H9 (cell line): ENCODE data around the gene CCNL1. TPM values are rescaled to one million over a fixed set of nuclear protein-coding genes. Genes with fewer than 3 reads are reported as not detected.

Experiments
- DNase-seq: peaks from one replicate; pipeline ENCODE4 v3.0.0-alpha.2; 2017
- H2AFZ ChIP-seq: one replicate; pipeline ENCODE4 v1.6.1; 2013; ENCODE audit warnings: mild to moderate bottlenecking, low read length, control low read depth, moderate library complexity
- H2AK5ac ChIP-seq: 2 replicates; pipeline ENCODE4 v1.6.1; 2013; ENCODE audit warnings: low read length, control low read depth, mixed read lengths; ENCODE audit not compliant: insufficient read length
- H2BK120ac ChIP-seq: one replicate; pipeline ENCODE4 v1.6.1; 2013; ENCODE audit warnings: low read depth, mild to moderate bottlenecking, low read length, control low read depth, inconsistent platforms; ENCODE audit not compliant: poor library complexity, severe bottlenecking
- H2BK12ac ChIP-seq: 2 replicates; pipeline ENCODE4 v1.6.1; 2013; ENCODE audit warnings: low read length, control low read depth, mixed read lengths, low read depth; ENCODE audit not compliant: insufficient read length
- H2BK15ac ChIP-seq: 2 replicates; pipeline ENCODE4 v1.6.1; 2013; ENCODE audit warnings: low read depth, low read length, control low read depth
- H2BK20ac ChIP-seq: one replicate; pipeline ENCODE4 v1.6.1; 2013; ENCODE audit warnings: low read depth, mild to moderate bottlenecking, low read length, control low read depth, inconsistent platforms; ENCODE audit not compliant: poor library complexity, severe bottlenecking
- H2BK5ac ChIP-seq: 2 replicates; pipeline ENCODE4 v1.6.1; 2013; ENCODE audit warnings: low read length, control low read depth, mixed read lengths; ENCODE audit not compliant: insufficient read length
- H3K14ac ChIP-seq: 2 replicates; pipeline ENCODE4 v1.6.1; 2013; ENCODE audit warnings: low read length, control low read depth; ENCODE audit not compliant: insufficient read depth
- H3K18ac ChIP-seq: 2 replicates; pipeline ENCODE4 v1.6.1; 2013; ENCODE audit warnings: low read depth, mild to moderate bottlenecking, mixed read lengths, low read length, control low read depth; ENCODE audit not compliant: insufficient read length
- H3K23ac ChIP-seq: 2 replicates; pipeline ENCODE4 v1.6.1; 2013; ENCODE audit warnings: low read length, control low read depth, mixed read lengths, low read depth; ENCODE audit not compliant: insufficient read length
- H3K23me2 ChIP-seq: 2 replicates; pipeline ENCODE4 v1.6.1; 2013; ENCODE audit warnings: low read depth, mild to moderate bottlenecking, mixed read lengths, low read length, control low read depth; ENCODE audit not compliant: insufficient read length, poor library complexity, severe bottlenecking
- H3K27ac ChIP-seq: 2 replicates; pipeline ENCODE4 v1.5.1; 2013; ENCODE audit warnings: low read length, control low read depth, mixed read lengths, low read depth; ENCODE audit not compliant: insufficient read length
- H3K27me3 ChIP-seq: 2 replicates; pipeline ENCODE4 v1.6.1; 2013; ENCODE audit warnings: low read length, control low read depth, inconsistent platforms; ENCODE audit not compliant: insufficient read depth
- H3K4ac ChIP-seq: 2 replicates; pipeline ENCODE4 v1.6.1; 2013; ENCODE audit warnings: low read depth, mild to moderate bottlenecking, control low read depth, inconsistent platforms, low read length, moderate library complexity
- H3K4me1 ChIP-seq: 2 replicates; pipeline ENCODE4 v1.6.1; 2013; ENCODE audit warnings: low read length, control low read depth, inconsistent platforms; ENCODE audit not compliant: insufficient read depth
- H3K4me2 ChIP-seq: 2 replicates; pipeline ENCODE4 v1.6.1; 2013; ENCODE audit warnings: low read length, control low read depth, mixed read lengths; ENCODE audit not compliant: insufficient read length, insufficient read depth
- H3K56ac ChIP-seq: 2 replicates; pipeline ENCODE4 v1.6.1; 2013; ENCODE audit warnings: low read depth, mild to moderate bottlenecking, mixed read lengths, low read length, control low read depth; ENCODE audit not compliant: insufficient read length
- H3K79me1 ChIP-seq: 2 replicates; pipeline ENCODE4 v1.6.1; 2013; ENCODE audit warnings: low read depth, mild to moderate bottlenecking, moderate library complexity, low read length, control low read depth, inconsistent platforms; ENCODE audit not compliant: insufficient read depth, poor library complexity, severe bottlenecking
- H3K79me2 ChIP-seq: 2 replicates; pipeline ENCODE4 v1.6.1; 2013; ENCODE audit warnings: low read length, control low read depth, inconsistent platforms; ENCODE audit not compliant: insufficient read depth
- H3K9ac ChIP-seq: 2 replicates; pipeline ENCODE4 v1.6.1; 2013; ENCODE audit warnings: low read length, control low read depth, mixed read lengths; ENCODE audit not compliant: insufficient read length; ENCODE audit errors: extremely low read depth
- H3K9me3 ChIP-seq: one replicate; pipeline ENCODE4 v1.6.1; 2013; ENCODE audit warnings: low read depth, low read length, inconsistent platforms; ENCODE audit not compliant: control insufficient read depth
- H3T11ph ChIP-seq: one replicate; pipeline ENCODE4 v1.6.1; 2013; ENCODE audit warnings: mild to moderate bottlenecking, low read length, control low read depth, inconsistent platforms
- H4K20me1 ChIP-seq: one replicate; pipeline ENCODE4 v1.6.1; 2013; ENCODE audit not compliant: control insufficient read depth, insufficient read length, insufficient read depth
- H4K5ac ChIP-seq: 2 replicates; pipeline ENCODE4 v1.6.1; 2013; ENCODE audit warnings: low read depth, mild to moderate bottlenecking, mixed read lengths, low read length, control low read depth; ENCODE audit not compliant: insufficient read length
- H4K8ac ChIP-seq: replicated peaks from 2 replicates; pipeline ENCODE4 v1.6.1; 2013; ENCODE audit warnings: low read length, control low read depth, mixed read lengths, low read depth; ENCODE audit not compliant: insufficient read length
- H4K91ac ChIP-seq: 2 replicates; pipeline ENCODE4 v1.6.1; 2013; ENCODE audit warnings: low read depth, mild to moderate bottlenecking, moderate library complexity, mixed read lengths, low read length, control low read depth; ENCODE audit not compliant: insufficient read length
- H3K27ac Mint-ChIP-seq, 3 experiments: 2 replicates in 2 of 3; 3 replicates in 1 of 3; pipeline ENCODE4 v1.8.0; 2020 to 2021; ENCODE audit warnings: mixed read lengths in 3 of 3, mild to moderate bottlenecking in 1 of 3, moderate library complexity in 1 of 3
- H3K27me3 Mint-ChIP-seq: 2 replicates; pipeline ENCODE4 v1.8.0; 2021; ENCODE audit warnings: low read depth, mild to moderate bottlenecking, moderate library complexity, mixed read lengths
- H3K36me3 Mint-ChIP-seq, 3 experiments: 2 replicates in 2 of 3; 3 replicates in 1 of 3; pipeline ENCODE4 v1.8.0; 2020 to 2021; ENCODE audit warnings: low read depth in 3 of 3, mixed read lengths in 3 of 3; ENCODE audit not compliant: insufficient read depth in 1 of 3
- H3K4me1 Mint-ChIP-seq, 2 experiments: 2 replicates each; pipeline ENCODE4 v1.8.0; 2020; ENCODE audit warnings: mixed read lengths in 2 of 2
- H3K4me3 Mint-ChIP-seq, 2 experiments: 2 replicates in 1 of 2; 3 replicates in 1 of 2; pipeline ENCODE4 v1.8.0; 2020 to 2021; ENCODE audit warnings: mild to moderate bottlenecking in 2 of 2, mixed read lengths in 2 of 2, moderate library complexity in 1 of 2
- H3K9me3 Mint-ChIP-seq, 2 experiments: 2 replicates in 1 of 2; 3 replicates in 1 of 2; pipeline ENCODE4 v1.8.0; 2020; ENCODE audit warnings: mild to moderate bottlenecking in 2 of 2, mixed read lengths in 2 of 2, moderate library complexity in 1 of 2
- WGBS: extraction: QIAGEN DNeasy Blood & Tissue Kit; methylation state at CpG from one replicate; pipeline ENCODE4 v1.1.7; 2013; ENCODE audit warnings: missing lambda C conversion rate, low lambda C conversion rate, mixed read lengths; ENCODE audit not compliant: insufficient read length; ENCODE audit errors: extremely low coverage; 5-methylcytosine and 5-hydroxymethylcytosine counted together
- total RNA-seq: library from RNA; stranded (reverse); gene quantifications from 2 replicates; pipeline ENCODE4 v1.2.1, GENCODE V29; 2021
- TF ChIP-seq, protein P1 (sequence below): fragments of 200-600 bp; sonication (generic); conservative IDR thresholded peaks from 3 replicates; pipeline ENCODE4 v1.8.0; 2021; ENCODE audit warnings: antibody characterized with exemption, mild to moderate bottlenecking

The CCNL1 gene
- total RNA-seq, 1 experiment from 2014 or later: 103 TPM

DNA sequence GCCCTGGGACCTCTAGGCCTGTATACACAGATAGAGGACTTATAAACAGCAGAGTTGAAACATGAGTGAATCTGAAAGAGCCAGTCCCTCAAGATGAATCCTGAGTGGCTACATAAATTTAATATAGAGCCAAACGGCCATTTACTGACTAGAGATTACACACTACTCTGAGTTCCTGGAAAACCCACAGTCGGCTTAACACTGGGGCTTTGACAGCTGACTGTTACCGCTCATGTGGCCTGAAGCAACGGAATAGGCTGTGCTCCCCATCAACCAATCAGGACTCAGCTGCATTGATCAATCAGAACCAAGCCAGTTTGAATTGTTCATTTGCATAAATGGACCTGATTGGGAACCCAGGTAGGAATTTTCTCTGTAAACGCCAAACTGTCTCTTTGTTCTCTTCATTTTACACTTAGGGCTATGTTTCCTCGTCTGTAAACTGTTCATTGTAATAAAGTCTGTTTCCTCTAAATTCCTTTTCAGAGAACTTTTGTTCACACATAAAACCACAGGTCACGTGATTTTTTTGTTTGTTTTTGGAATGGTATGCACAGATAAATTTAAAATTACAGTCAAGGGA lies 40.5 kb downstream of the CCNL1 start:
- TF ChIP-seq, protein P1, sequence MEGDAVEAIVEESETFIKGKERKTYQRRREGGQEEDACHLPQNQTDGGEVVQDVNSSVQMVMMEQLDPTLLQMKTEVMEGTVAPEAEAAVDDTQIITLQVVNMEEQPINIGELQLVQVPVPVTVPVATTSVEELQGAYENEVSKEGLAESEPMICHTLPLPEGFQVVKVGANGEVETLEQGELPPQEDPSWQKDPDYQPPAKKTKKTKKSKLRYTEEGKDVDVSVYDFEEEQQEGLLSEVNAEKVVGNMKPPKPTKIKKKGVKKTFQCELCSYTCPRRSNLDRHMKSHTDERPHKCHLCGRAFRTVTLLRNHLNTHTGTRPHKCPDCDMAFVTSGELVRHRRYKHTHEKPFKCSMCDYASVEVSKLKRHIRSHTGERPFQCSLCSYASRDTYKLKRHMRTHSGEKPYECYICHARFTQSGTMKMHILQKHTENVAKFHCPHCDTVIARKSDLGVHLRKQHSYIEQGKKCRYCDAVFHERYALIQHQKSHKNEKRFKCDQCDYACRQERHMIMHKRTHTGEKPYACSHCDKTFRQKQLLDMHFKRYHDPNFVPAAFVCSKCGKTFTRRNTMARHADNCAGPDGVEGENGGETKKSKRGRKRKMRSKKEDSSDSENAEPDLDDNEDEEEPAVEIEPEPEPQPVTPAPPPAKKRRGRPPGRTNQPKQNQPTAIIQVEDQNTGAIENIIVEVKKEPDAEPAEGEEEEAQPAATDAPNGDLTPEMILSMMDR: no peak
- Histone ChIP-seq H4K91ac (no peak overlapping the region), H3K14ac (no peak overlapping the region), H3K79me1 (no peaks in the 10 kb centered on the region), H3K27me3 (no peaks in the 10 kb centered on the region), H3K9ac (no peak overlapping the region), H2BK12ac (no peak overlapping the region), H2BK120ac (no peak overlapping the region), H3K23me2 (no peaks in the 10 kb centered on the region), H2BK20ac (no peak overlapping the region), H2BK15ac (no peak overlapping the region), H4K8ac (no peak overlapping the region), H3K27ac (no peak overlapping the region), H3K4me1 (no peaks in the 10 kb centered on the region), H4K5ac (no peak overlapping the region), H3K23ac (no peak overlapping the region), H3K79me2 (no peaks in the 10 kb centered on the region), H3K18ac (no peak overlapping the region), H3T11ph (no peak overlapping the region), H3K4me2 (no peak overlapping the region), H3K56ac (no peak overlapping the region), H3K9me3 (no peaks in the 10 kb centered on the region), H3K4ac (no peak overlapping the region), H2BK5ac (no peak overlapping the region), H2AK5ac (no peak overlapping the region), H2AFZ (no peak overlapping the region), H4K20me1 (no peaks in the 10 kb centered on the region)
- no CpG with 5 or more reads among the region's 7 CpGs for WGBS
- H3K36me3 Mint-ChIP-seq: peaks cover 0 to 5% (median 0%) of the 10 kb centered on the region in 3 experiments; a peak in 2 of 7 replicates
- H3K27me3 Mint-ChIP-seq: no peaks in the 10 kb centered on the region; the same call in 1 of the 2 replicates
- H3K4me1 Mint-ChIP-seq: peaks cover 15 to 24% of the 10 kb centered on the region in 2 experiments
- no peak overlapping the region for H3K27ac Mint-ChIP-seq
- H3K9me3 Mint-ChIP-seq: no peaks in the 10 kb centered on the region
- H3K4me3 Mint-ChIP-seq: no peak overlapping the region
- DNase-seq: no peak
